Measurements from ENCODE around the gene TES.

Gene TES

DNA sequence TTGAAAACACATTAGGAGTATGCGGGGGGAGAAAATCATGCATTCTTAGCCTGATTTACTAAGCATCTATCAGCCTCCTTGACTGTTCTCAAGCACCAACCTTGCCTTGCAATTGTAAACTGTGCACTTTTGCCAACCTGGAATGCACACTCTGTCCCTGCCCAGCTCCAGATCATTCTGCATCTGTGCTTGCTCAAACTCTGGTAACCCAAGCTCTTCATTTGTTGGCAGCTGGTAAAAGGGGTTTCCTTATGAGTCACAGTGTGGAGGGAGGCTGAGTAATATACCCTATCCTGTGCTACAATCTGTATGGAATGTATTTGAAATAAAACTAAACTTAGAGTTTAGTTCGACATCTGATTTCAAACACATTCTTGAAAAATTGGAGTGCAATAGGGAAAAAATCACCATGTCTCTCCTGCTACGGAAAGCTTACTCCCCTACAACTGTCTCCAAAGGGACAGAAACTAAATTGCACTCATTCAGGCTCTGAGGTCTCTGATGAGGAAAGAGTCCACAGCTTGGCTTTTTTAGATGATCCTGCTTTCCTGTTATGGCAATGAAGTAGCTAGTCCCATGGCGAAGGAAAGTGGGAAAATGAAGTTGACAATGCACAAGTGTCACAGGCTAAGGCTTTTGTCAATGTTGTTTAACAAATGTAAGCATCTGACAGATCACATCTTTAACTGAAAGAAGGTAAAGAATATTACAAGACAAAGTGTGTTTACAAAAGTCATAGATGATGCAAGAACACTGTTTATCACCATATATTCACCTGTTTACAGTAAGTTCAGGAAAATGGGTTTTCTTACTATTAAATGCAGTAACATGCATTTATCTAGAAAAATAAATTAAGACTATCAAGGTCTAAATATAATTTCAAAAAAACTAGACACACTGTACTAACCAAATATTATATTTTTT is 61.9 kb downstream of the TES start:
- peak; percentile 18 for DNase-seq (ENCODE audit: low read depth)
- H3K4me3 ChIP-seq (ENCODE audit: low read depth, low read length): no peak overlapping the region
- TF ChIP-seq, protein P1, sequence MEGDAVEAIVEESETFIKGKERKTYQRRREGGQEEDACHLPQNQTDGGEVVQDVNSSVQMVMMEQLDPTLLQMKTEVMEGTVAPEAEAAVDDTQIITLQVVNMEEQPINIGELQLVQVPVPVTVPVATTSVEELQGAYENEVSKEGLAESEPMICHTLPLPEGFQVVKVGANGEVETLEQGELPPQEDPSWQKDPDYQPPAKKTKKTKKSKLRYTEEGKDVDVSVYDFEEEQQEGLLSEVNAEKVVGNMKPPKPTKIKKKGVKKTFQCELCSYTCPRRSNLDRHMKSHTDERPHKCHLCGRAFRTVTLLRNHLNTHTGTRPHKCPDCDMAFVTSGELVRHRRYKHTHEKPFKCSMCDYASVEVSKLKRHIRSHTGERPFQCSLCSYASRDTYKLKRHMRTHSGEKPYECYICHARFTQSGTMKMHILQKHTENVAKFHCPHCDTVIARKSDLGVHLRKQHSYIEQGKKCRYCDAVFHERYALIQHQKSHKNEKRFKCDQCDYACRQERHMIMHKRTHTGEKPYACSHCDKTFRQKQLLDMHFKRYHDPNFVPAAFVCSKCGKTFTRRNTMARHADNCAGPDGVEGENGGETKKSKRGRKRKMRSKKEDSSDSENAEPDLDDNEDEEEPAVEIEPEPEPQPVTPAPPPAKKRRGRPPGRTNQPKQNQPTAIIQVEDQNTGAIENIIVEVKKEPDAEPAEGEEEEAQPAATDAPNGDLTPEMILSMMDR (IDR thresholded peaks at IDR 0.05; ENCODE audit: insufficient read depth, low read depth, low read length, missing control alignments): no peak

DNA sequence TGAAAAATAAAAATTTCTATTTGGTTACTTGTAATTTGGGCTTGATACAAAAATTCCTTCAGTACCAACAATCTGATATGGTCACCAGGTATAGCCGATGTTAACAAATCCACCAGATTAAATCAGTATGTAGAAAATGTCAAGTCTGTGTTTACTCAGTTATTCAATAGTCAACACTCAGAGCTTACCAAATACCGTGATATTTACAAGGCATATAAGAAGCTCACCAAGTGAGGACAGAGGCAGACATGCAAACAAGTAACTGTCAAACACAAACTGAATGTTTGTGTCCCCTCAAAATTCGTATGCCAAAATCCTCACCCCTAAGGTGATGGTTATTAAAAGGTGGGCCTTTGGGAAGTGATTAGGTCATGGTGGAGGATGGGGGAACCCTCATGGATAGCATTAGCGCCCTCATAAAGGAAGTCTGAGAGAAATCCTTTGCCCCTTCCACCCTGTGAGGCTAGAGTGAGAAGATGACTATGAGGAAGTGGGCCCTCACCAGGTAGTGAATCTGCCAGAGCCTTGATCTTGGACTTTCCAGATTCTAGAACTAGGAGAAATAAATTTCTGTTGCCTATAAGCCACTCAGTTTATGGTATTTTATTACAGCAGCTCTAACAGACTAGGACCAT is 63.1 kb downstream of the TES start:
- DNase-seq (ENCODE audit: low read depth): no peak
- TF ChIP-seq, protein P1 (IDR thresholded peaks at IDR 0.05; ENCODE audit: insufficient read depth, low read depth, low read length, missing control alignments): no peak
- no peak overlapping the region for H3K4me3 ChIP-seq (ENCODE audit: low read depth, low read length)

DNA sequence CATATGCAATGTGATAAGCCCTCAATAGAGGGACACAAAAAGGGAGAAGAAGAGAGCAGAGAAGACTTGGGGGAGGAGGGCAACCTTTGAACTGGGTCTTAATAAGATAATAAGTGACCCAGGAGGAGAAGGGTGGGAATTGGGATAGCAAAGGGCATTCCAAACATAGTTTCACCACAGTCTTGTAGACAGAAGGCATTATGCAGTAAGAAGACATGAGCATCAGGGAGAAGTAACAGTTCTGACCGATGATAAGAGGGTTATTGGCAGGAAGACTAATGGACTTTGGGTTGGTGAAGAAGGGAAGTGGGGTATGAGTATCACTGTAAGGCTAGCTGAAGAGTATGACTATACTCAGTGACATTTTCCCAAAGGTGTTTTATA is 63.6 kb downstream of the TES start:
- DNase-seq (ENCODE audit: low read depth): no peak
- TF ChIP-seq, protein P1 (IDR thresholded peaks at IDR 0.05; ENCODE audit: insufficient read depth, low read depth, low read length, missing control alignments): no peak

DNA sequence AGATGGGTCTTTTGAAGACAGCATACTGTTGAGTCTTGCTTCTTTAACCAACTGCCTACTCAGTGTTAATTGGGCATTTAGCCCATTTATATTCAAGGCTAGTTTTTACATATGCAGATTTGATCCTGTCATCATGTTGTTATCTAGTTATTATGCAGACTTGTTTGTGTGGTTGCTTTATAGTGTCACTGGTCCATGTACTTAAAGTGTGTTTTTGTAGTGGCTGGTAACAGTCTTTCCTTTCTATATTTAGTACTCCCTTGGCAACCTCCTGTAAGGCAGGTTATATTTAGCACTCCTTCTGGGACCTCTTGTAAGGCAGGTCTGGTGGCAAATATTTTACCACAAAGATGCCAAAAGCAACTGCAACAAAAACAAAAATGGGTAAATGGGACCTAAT is 66.7 kb downstream of the TES start:
- TF ChIP-seq, protein P1 (IDR thresholded peaks at IDR 0.05; ENCODE audit: insufficient read depth, low read depth, low read length, missing control alignments): no peak
- no peak overlapping the region for H3K4me3 ChIP-seq (ENCODE audit: low read depth, low read length)
- DNase-seq (ENCODE audit: low read depth): no peak

More for the DNA sequence above, 63.6 kb downstream of the TES start:
- no peak overlapping the region for H3K4me3 ChIP-seq (ENCODE audit: low read depth, low read length)

DNA sequence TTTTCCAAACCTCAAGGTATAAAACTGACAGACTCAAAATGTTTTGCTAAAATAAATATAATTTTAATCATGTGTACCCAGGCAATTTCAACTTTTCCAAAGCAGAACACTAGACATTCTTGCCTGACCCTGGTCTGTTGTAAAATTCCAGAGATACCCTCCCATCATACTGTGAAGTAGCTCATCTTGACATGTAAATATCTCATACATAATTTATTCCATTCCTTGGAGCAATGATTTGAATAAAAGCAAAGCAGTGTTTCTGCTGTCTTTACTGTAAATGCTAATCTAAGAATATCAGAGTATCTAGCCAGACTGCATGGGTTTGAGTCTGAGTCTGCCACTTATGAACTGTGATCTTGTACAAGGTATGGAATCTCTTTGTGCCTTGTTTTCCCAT is 68.9 kb downstream of the TES start:
- no peak for DNase-seq (ENCODE audit: low read depth)
- TF ChIP-seq, protein P1 (IDR thresholded peaks at IDR 0.05; ENCODE audit: insufficient read depth, low read depth, low read length, missing control alignments): no peak
- no peak overlapping the region for H3K4me3 ChIP-seq (ENCODE audit: low read depth, low read length)

DNA sequence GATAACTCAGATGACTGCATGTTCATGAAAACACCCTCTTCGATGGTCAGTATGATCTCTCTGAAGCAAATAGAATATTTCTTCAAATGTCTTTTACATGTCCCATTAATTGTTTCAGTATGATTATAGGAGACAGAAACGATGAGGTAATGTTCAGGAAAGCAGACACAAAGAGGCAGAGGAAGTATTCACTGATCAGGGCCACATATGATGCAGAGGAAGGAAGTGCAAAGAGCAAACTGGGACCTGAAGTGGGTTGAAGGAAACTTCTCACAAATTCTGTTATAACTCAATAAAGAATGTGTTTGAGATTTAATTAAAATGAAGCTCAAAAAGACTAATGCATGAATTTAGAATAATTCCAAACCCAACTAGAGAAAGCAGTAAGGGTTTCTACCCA is 70.5 kb downstream of the TES start:
- TF ChIP-seq, protein P1 (IDR thresholded peaks at IDR 0.05; ENCODE audit: insufficient read depth, low read depth, low read length, missing control alignments): no peak
- no peak overlapping the region for H3K4me3 ChIP-seq (ENCODE audit: low read depth, low read length)
- DNase-seq (ENCODE audit: low read depth): no peak

All from GM12865 (cell line).